Stimulated activated naive CD4-positive, alpha-beta T cell treated with Interleukin-2 at 50 U/mL for 16 hours (primary cell): ENCODE data around the gene DHRSX.
"Not testable (repeated sequence)": the region's sequence is repeated elsewhere in the genome, so short reads cannot be mapped to it uniquely, and the experiment has no call there.

Experiments
- DNase-seq: peaks from one replicate; lab custom pipeline; 2025; lab: John Stamatoyannopoulos, UW

Gene DHRSX

GRCh38 chrX:2261831-2262667 is 238.7 kb downstream of the DHRSX start:
- DNase-seq: no peak

GRCh38 chrX:2252331-2253065 is 248.3 kb downstream of the DHRSX start:
- no peak for DNase-seq

GRCh38 chrX:2251211-2251610 is 249.6 kb downstream of the DHRSX start:
- DNase-seq: no peak

GRCh38 chrX:2243913-2244460 is 256.8 kb downstream of the DHRSX start:
- no peak for DNase-seq

- DNase-seq: no peak
Observed at GRCh38 chrX:2242980-2243379, 257.8 kb downstream of the DHRSX start.

- no peak for DNase-seq
Observed at GRCh38 chrX:2242326-2242725, 258.4 kb downstream of the DHRSX start.

GRCh38 chrX:2241496-2241895 is 259.3 kb downstream of the DHRSX start:
- DNase-seq: not testable (repeated sequence)

- not testable (repeated sequence) for DNase-seq
Observed at GRCh38 chrX:2240761-2241160, 260.0 kb downstream of the DHRSX start.

- no peak for DNase-seq
Observed at GRCh38 chrX:2237976-2238375, 262.8 kb downstream of the DHRSX start.

GRCh38 chrX:2231570-2232192 is 269.1 kb downstream of the DHRSX start:
- no peak for DNase-seq

- no peak for DNase-seq
Observed at GRCh38 chrX:2230457-2230856, 270.3 kb downstream of the DHRSX start.

GRCh38 chrX:2228536-2228935 is 272.2 kb downstream of the DHRSX start:
- DNase-seq: no peak

GRCh38 chrX:2226906-2227656 is 273.7 kb downstream of the DHRSX start:
- no peak for DNase-seq

GRCh38 chrX:2226182-2226581 is 274.6 kb downstream of the DHRSX start:
- no peak for DNase-seq

- DNase-seq: no peak
Observed at GRCh38 chrX:2224597-2225235, 276.1 kb downstream of the DHRSX start.

GRCh38 chrX:2224161-2224560 is 276.6 kb downstream of the DHRSX start:
- DNase-seq: no peak

GRCh38 chrX:2220829-2221567 is 279.8 kb downstream of the DHRSX start:
- DNase-seq: no peak

GRCh38 chrX:2220296-2220695 is 280.5 kb downstream of the DHRSX start:
- DNase-seq: no peak

- DNase-seq: not testable (repeated sequence)
Observed at GRCh38 chrX:2214138-2214823, 286.5 kb downstream of the DHRSX start.

GRCh38 chrX:2211667-2212066 is 289.1 kb downstream of the DHRSX start:
- DNase-seq: not testable (repeated sequence)
